ENCODE data around the gene PALLD.

The PALLD gene

DNA sequence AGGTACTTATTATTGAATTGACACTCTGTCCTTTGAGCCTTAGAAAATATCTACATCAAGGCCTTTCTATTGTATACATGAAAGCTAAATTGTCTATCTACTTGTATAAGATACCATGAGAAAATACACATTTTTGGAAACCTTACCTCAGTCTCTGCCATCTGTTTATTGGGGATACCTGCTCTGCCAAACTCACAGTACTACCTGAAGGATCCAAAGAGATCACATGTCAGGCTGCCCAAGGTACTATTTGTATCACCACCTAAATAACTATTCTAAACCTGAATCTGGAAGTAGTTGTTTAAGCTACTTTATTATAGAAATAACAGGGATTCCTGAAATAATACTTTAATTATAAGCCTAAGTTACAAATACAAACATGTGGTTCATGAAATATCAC, 126.2 kb downstream of the PALLD start:
- TF ChIP-seq EZH2phosphoT487 (IDR thresholded peaks at IDR 0.05; ENCODE audit: low read length) (no peak), EZH2 (optimal IDR thresholded peaks at IDR 0.05; ENCODE audit: low read depth, low read length) (no peak)
- TF ChIP-seq, protein P1, sequence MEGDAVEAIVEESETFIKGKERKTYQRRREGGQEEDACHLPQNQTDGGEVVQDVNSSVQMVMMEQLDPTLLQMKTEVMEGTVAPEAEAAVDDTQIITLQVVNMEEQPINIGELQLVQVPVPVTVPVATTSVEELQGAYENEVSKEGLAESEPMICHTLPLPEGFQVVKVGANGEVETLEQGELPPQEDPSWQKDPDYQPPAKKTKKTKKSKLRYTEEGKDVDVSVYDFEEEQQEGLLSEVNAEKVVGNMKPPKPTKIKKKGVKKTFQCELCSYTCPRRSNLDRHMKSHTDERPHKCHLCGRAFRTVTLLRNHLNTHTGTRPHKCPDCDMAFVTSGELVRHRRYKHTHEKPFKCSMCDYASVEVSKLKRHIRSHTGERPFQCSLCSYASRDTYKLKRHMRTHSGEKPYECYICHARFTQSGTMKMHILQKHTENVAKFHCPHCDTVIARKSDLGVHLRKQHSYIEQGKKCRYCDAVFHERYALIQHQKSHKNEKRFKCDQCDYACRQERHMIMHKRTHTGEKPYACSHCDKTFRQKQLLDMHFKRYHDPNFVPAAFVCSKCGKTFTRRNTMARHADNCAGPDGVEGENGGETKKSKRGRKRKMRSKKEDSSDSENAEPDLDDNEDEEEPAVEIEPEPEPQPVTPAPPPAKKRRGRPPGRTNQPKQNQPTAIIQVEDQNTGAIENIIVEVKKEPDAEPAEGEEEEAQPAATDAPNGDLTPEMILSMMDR (IDR thresholded peaks at IDR 0.05; ENCODE audit: low read length) = no peak
- H3K9me2 ChIP-seq (replicated peaks; ENCODE audit: insufficient read depth, low read length) = no peaks in the 10 kb centered on the region
- H3K4me1 ChIP-seq (ENCODE audit: low read length) = no peaks in the 10 kb centered on the region
- no peaks in the 10 kb centered on the region for H3K79me2 ChIP-seq (ENCODE audit: low read length)
- no peaks in the 10 kb centered on the region for H3F3A ChIP-seq (ENCODE audit: insufficient read depth, low read length)
- no peaks in the 10 kb centered on the region for H3K36me3 ChIP-seq (replicated peaks; ENCODE audit: insufficient read depth, low read length)
- H3K4me3 ChIP-seq (ENCODE audit: low read length) = no peak overlapping the region
- no peak overlapping the region for H3K4me2 ChIP-seq (ENCODE audit: low read depth, low read length)
- no peaks in the 10 kb centered on the region for H3K9me3 ChIP-seq (replicated peaks; ENCODE audit: insufficient read depth, low read length)
- DNase-seq = no peak
- H3K27me3 ChIP-seq (replicated peaks; ENCODE audit: insufficient read depth, low read length) = no peaks in the 10 kb centered on the region
- H3K9ac ChIP-seq (ENCODE audit: low read length) = no peak overlapping the region
- no peak overlapping the region for H2AFZ ChIP-seq (ENCODE audit: low read length)
- H4K20me1 ChIP-seq (ENCODE audit: insufficient read depth, low read length) = no peaks in the 10 kb centered on the region
- H3K27ac ChIP-seq (ENCODE audit: low read length) = no peak overlapping the region

DNA sequence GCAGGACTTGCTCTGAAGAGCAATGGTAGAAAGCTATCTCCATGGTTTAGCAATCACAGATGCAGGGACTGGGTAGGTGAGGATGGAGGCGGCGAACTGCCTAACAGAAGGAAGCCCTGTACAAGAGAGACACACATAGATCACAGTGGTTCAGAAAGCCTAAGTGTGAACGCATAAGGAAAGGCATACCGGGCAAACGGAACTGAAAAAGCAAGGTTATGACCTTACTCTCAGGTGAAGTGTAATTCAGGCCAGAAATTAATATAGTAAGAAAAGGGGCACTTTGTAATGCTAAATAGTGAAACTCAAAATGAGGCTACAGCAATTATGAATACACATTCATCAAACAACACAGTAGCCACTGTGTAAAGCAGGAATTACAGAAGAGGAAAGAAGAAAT, 126.6 kb downstream of the PALLD start:
- no peak for DNase-seq
- Histone ChIP-seq H3K36me3 (replicated peaks; ENCODE audit: insufficient read depth, low read length) (no peaks in the 10 kb centered on the region), H3K9ac (ENCODE audit: low read length) (no peak overlapping the region), H3K27ac (ENCODE audit: low read length) (no peak overlapping the region), H3K4me3 (ENCODE audit: low read length) (no peak overlapping the region), H3F3A (ENCODE audit: insufficient read depth, low read length) (no peaks in the 10 kb centered on the region), H3K4me1 (ENCODE audit: low read length) (no peaks in the 10 kb centered on the region), H4K20me1 (ENCODE audit: insufficient read depth, low read length) (no peaks in the 10 kb centered on the region), H3K4me2 (ENCODE audit: low read depth, low read length) (no peak overlapping the region), H3K79me2 (ENCODE audit: low read length) (no peaks in the 10 kb centered on the region), H3K9me3 (replicated peaks; ENCODE audit: insufficient read depth, low read length) (no peaks in the 10 kb centered on the region), H3K9me2 (replicated peaks; ENCODE audit: insufficient read depth, low read length) (no peaks in the 10 kb centered on the region), H2AFZ (ENCODE audit: low read length) (no peak overlapping the region), H3K27me3 (replicated peaks; ENCODE audit: insufficient read depth, low read length) (no peaks in the 10 kb centered on the region)
- no peak for TF ChIP-seq EZH2 (optimal IDR thresholded peaks at IDR 0.05; ENCODE audit: low read depth, low read length)
- no peak for TF ChIP-seq EZH2phosphoT487 (IDR thresholded peaks at IDR 0.05; ENCODE audit: low read length)
- TF ChIP-seq, protein P1 (IDR thresholded peaks at IDR 0.05; ENCODE audit: low read length) = no peak

GRCh38 chr4:168628251-168628650, 131.4 kb downstream of the PALLD start:
- Histone ChIP-seq H3K79me2 (ENCODE audit: low read length) (no peaks in the 10 kb centered on the region), H3K4me3 (ENCODE audit: low read length) (no peak overlapping the region), H3K4me2 (ENCODE audit: low read depth, low read length) (no peak overlapping the region), H3K27me3 (replicated peaks; ENCODE audit: insufficient read depth, low read length) (no peaks in the 10 kb centered on the region), H3F3A (ENCODE audit: insufficient read depth, low read length) (no peaks in the 10 kb centered on the region), H2AFZ (ENCODE audit: low read length) (no peak overlapping the region), H3K4me1 (ENCODE audit: low read length) (no peaks in the 10 kb centered on the region), H4K20me1 (ENCODE audit: insufficient read depth, low read length) (no peaks in the 10 kb centered on the region), H3K9me3 (replicated peaks; ENCODE audit: insufficient read depth, low read length) (no peaks in the 10 kb centered on the region), H3K36me3 (replicated peaks; ENCODE audit: insufficient read depth, low read length) (no peaks in the 10 kb centered on the region), H3K27ac (ENCODE audit: low read length) (no peak overlapping the region), H3K9me2 (replicated peaks; ENCODE audit: insufficient read depth, low read length) (no peaks in the 10 kb centered on the region), H3K9ac (ENCODE audit: low read length) (no peak overlapping the region)
- DNase-seq = no peak
- TF ChIP-seq, protein P1 (IDR thresholded peaks at IDR 0.05; ENCODE audit: low read length) = no peak
- TF ChIP-seq EZH2 (optimal IDR thresholded peaks at IDR 0.05; ENCODE audit: low read depth, low read length) (no peak), EZH2phosphoT487 (IDR thresholded peaks at IDR 0.05; ENCODE audit: low read length) (no peak)
